NCI-H146 treated with DMSO at 0.1 percent for 48 hours (cell line): Measurements from ENCODE around the gene RNU11.
"Not testable (repeated sequence)": the region's sequence is repeated elsewhere in the genome, so short reads cannot be mapped to it uniquely, and the experiment has no call there.

ENCODE experiments used
- DNase-seq: peaks from one replicate; lab custom pipeline; 2025; ENCODE audit not compliant: unreplicated experiment; lab: John Stamatoyannopoulos, UW

The RNU11 gene

GRCh38 chr1:28648474-28649198, at the start of gene RNU11:
Gene RNU11, plus strand, starts transcription at chr1:28648600.
- DNase-seq = peak; percentile 92

GRCh38 chr1:28601696-28602095, 46.7 kb upstream of the RNU11 start:
- DNase-seq = no peak

- DNase-seq = peak; percentile 29
Measured at GRCh38 chr1:28602536-28603439, 45.6 kb upstream of the RNU11 start.

GRCh38 chr1:28604411-28604810, 44.0 kb upstream of the RNU11 start:
- DNase-seq = no peak

GRCh38 chr1:28604962-28605361, 43.4 kb upstream of the RNU11 start:
- DNase-seq = no peak

- DNase-seq = no peak
Measured at GRCh38 chr1:28606771-28607170, 41.6 kb upstream of the RNU11 start.

GRCh38 chr1:28613175-28613574, 35.2 kb upstream of the RNU11 start:
- no peak for DNase-seq

- no peak for DNase-seq
Measured at GRCh38 chr1:28631713-28632112, 16.7 kb upstream of the RNU11 start.

GRCh38 chr1:28632560-28632959, 15.8 kb upstream of the RNU11 start:
- DNase-seq = no peak

GRCh38 chr1:28640766-28641165, 7.6 kb upstream of the RNU11 start:
- no peak for DNase-seq

- no peak for DNase-seq
Measured at GRCh38 chr1:28642056-28642846, 6.1 kb upstream of the RNU11 start.

GRCh38 chr1:28642847-28643635, 5.4 kb upstream of the RNU11 start, which contains the start of gene TAF12:
Gene TAF12, minus strand, starts transcription at chr1:28643067. Its CDS starts 20,986 bp downstream, at chr1:28622081.
- DNase-seq = peak; percentile 70

- DNase-seq = no peak
Measured at GRCh38 chr1:28644494-28644893, 3.9 kb upstream of the RNU11 start.

- not testable (repeated sequence) for DNase-seq
Measured at GRCh38 chr1:28645406-28645805, 3.0 kb upstream of the RNU11 start.

GRCh38 chr1:28646040-28646439, 2.4 kb upstream of the RNU11 start:
- DNase-seq = no peak

- peak; percentile 84 for DNase-seq
Measured at GRCh38 chr1:28648008-28648473, 359 bp upstream of the RNU11 start.

GRCh38 chr1:28653063-28653462, 4.7 kb downstream of the RNU11 start:
- not testable (repeated sequence) for DNase-seq

GRCh38 chr1:28653870-28654269, 5.5 kb downstream of the RNU11 start:
- not testable (repeated sequence) for DNase-seq

- not testable (repeated sequence) for DNase-seq
Measured at GRCh38 chr1:28655448-28656311, 7.3 kb downstream of the RNU11 start.
